Fibroblast of lung (primary cell): Measurements from ENCODE around the gene MAPK8.

Source experiments
- CTCF ChIP-seq, 2 donors: IDR thresholded peaks in 1 of 2; conservative IDR thresholded peaks in 1 of 2; 1 replicate in 1 of 2; 2 replicates in 1 of 2; pipeline ENCODE4 v1.5.1; 2011 to 2012; ENCODE audit warnings: low read length in 2 of 2, control low read depth in 1 of 2, inconsistent platforms in 1 of 2, low read depth in 1 of 2, mild to moderate bottlenecking in 1 of 2
- EZH2 ChIP-seq: IDR thresholded peaks from 2 replicates; pipeline ENCODE4 v1.5.1; 2012; ENCODE audit warnings: low read length, control low read depth, mild to moderate bottlenecking; ENCODE audit errors: missing control alignments

- TF ChIP-seq CTCF (conservative IDR thresholded peaks at IDR 0.05 in 1 of 2, IDR thresholded peaks at IDR 0.05 in 1 of 2; ENCODE audit: low read depth in 1 of 2, low read length in 2 of 2) (no peak), EZH2 (no peak)
These were observed 52.4 kb downstream of the MAPK8 start for GRCh38 chr10:48358838-48359237.
